Measurements from ENCODE around the gene SCYGR8.
"Not testable (repeated sequence)": the region's sequence is repeated elsewhere in the genome, so short reads cannot be mapped to it uniquely, and the experiment has no call there.

The SCYGR8 gene

GRCh38 chr2:227724394-227725039 is 21.2 kb upstream of the SCYGR8 start, which contains the start of gene SCYGR6:
SCYGR6 (minus strand) TSS chr2:227724757; CDS start chr2:227724757, 0 bp downstream.
- TF ChIP-seq ZFX (IDR thresholded peaks at IDR 0.05) (no peak), CTCF (conservative IDR thresholded peaks at IDR 0.05) (no peak)
- H3K27ac ChIP-seq, result no peak within 1 kb of the TSS

DNA sequence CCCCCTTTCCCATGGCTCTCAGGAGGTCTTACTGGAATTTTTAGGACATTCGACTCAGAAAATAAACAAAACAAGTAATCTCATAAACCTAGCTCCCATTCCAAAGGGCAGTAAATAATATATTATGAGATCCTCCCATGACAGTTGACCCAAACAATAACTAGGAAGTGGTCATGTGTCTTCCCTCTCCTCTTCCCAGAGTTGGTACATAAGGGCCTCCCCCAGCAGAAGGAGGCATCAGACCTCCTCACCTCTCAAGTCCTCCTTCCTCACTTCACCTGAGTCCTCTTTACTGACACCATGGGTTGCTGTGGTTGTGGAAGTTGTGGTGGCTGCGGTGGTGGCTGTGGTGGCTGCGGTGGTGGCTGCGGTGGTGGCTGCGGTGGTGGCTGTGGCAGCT is 17.7 kb upstream of the SCYGR8 start, which contains the start of gene SCYGR7:
Gene SCYGR7 (plus strand): TSS at position 301 of the 400 bp plus-strand sequence. CDS start 0 bp downstream, at position 301.
- no peak within 1 kb of the TSS for H3K27ac ChIP-seq
- no peak for TF ChIP-seq ZFX (IDR thresholded peaks at IDR 0.05)
- no peak for TF ChIP-seq CTCF (conservative IDR thresholded peaks at IDR 0.05)

DNA sequence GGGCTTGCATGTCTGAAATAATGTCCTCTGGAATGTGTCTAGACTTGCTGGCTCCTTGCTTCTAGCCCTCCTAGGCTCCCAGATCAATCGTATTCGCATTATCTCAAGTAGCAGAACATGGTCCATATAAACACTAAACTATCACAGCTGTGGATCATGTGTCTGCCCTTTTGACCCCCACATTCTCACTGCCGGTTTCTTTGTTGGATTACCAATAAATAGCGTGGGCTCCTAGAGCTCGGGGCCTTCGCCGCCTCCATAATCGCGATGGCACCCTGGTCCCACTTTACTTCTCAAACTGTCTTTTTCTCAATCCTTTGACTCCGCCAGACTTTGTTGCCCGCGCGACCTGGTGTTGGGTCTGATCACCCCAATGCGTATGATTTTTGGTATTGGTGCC is 6.3 kb upstream of the SCYGR8 start:
- no peak overlapping the region for H3K27ac ChIP-seq
- TF ChIP-seq ZFX (IDR thresholded peaks at IDR 0.05) (no peak), CTCF (conservative IDR thresholded peaks at IDR 0.05) (no peak)

DNA sequence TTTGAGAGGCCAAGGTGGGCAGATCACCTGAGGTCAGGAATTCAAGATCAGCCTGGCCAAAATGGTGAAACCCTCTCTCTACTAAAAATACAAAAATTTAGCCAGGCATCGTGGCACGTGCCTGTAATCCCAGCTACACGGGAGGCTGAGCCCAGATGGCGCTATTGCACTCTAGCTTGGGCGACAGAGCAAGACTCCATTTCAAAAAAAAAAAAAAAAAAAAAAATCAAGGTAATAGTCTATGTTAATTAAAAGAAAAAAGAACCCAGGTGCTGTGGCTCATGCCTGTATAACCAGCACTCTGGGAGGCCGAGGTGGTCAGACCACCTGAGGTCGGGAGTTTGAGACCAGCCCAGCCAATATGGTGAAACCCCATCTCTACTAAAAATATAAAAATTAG is 5.0 kb upstream of the SCYGR8 start:
- not testable (repeated sequence) for H3K27ac ChIP-seq
- peak; percentile 34 for TF ChIP-seq CTCF (conservative IDR thresholded peaks at IDR 0.05)

GRCh38 chr2:227748079-227748478 is 2.4 kb downstream of the SCYGR8 start:
- H3K27ac ChIP-seq, result no peak overlapping the region
- TF ChIP-seq CTCF (conservative IDR thresholded peaks at IDR 0.05), result peak; percentile 54
- TF ChIP-seq ZFX (IDR thresholded peaks at IDR 0.05), result no peak

DNA sequence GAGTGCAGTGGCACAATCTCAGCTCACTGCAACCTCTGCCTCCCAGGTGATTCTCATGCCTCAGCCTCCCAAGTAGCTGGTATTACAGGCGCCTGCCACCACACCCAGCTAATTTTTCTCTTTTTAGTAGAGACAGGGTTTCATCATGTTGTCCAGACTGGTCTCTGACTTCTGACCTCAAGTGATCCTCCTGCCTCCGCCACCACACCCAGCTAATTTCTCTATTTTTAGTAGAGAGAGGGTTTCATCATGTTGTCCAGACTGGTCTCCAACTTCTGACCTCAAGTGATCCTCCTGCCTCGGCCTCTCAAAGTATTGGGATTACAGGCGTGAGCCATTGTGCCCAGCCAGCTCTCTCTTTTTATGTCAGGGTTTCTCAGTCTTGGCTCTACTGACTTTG is 10.6 kb downstream of the SCYGR8 start:
- not testable (repeated sequence) for H3K27ac ChIP-seq

DNA sequence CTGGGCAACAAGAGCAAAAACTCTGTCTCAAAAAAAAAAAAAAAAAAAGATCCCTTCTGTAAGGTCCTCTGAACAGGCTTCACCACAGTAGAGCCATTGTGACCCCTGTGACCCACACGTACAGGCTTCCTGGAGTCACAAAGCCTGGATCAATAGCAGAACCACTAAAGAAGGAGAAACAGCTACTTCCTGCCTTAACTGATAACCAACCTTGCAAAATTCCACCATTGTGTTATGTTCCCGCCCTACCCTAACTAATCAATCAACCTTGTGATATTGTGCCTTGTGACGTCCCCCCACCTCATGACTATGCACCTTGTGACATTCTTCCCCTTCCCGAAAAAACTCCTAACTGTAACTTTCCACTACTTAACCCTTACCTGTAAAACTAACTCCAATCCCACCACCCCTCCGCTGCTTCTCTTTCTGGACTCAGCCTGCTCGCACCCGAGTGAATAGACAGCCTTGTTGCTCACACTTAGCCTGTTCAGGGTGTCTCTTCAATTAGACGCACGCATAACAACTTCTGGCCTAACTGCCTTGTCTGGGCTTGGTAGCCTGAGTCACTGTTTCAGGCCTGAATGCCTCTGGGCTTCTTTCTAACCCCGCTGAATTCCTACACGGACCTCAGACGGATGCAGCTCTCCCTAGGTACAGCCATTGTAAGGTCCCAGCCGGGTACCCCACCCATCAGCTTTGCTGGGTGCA is 13.9 kb downstream of the SCYGR8 start:
- TF ChIP-seq ZFX (IDR thresholded peaks at IDR 0.05) (no peak), CTCF (conservative IDR thresholded peaks at IDR 0.05) (no peak)
- H3K27ac ChIP-seq, result no peak overlapping the region
